CD14-positive monocyte (primary cell): ENCODE data around the gene RPL27. TPM values are rescaled to one million over a fixed set of nuclear protein-coding genes. Genes with fewer than 3 reads are reported as not detected.
A peak's percentile ranks its signal among the peaks of the same experiment; 100 is the strongest.
"Not testable (repeated sequence)": the region's sequence is repeated elsewhere in the genome, so short reads cannot be mapped to it uniquely, and the experiment has no call there.

Experiments
- DNase-seq, 3 donors: peaks; one replicate each; pipeline ENCODE4 v3.0.0-alpha.2; 2011 to 2022
- H2AFZ ChIP-seq: 2 replicates; pipeline ENCODE4 v1.6.0; 2012; ENCODE audit warnings: mild to moderate bottlenecking, low read depth, low read length, inconsistent platforms; ENCODE audit not compliant: insufficient read depth, poor library complexity, severe bottlenecking
- H3K27ac ChIP-seq, 2 donors: 1 replicate in 1 of 2; 2 replicates in 1 of 2; pipeline ENCODE4 v1.5.1; 2012 to 2013; ENCODE audit warnings: low read length in 2 of 2, control low read depth in 1 of 2, inconsistent platforms in 1 of 2, low read depth in 1 of 2, mild to moderate bottlenecking in 1 of 2
- H3K27me3 ChIP-seq, 2 donors: one replicate each; pipeline versions ENCODE4 v1.6.0 to v1.6.1; 2011 to 2013; ENCODE audit warnings: low read length in 2 of 2; ENCODE audit not compliant: control insufficient read depth in 2 of 2, insufficient read depth in 2 of 2
- H3K36me3 ChIP-seq, 2 donors: replicated peaks in 1 of 2; 1 replicate in 1 of 2; 2 replicates in 1 of 2; pipeline versions ENCODE4 v1.5.1 to v1.6.1; 2012 to 2013; ENCODE audit warnings: low read length in 2 of 2, control low read depth in 1 of 2, inconsistent platforms in 1 of 2, mild to moderate bottlenecking in 1 of 2; ENCODE audit not compliant: insufficient read depth in 2 of 2, control insufficient read depth in 1 of 2
- H3K4me1 ChIP-seq, 2 donors: 1 replicate in 1 of 2; 2 replicates in 1 of 2; pipeline versions ENCODE4 v1.5.1 to v1.6.1; 2012 to 2013; ENCODE audit warnings: low read length in 2 of 2, control low read depth in 1 of 2, inconsistent platforms in 1 of 2, mild to moderate bottlenecking in 1 of 2, moderate library complexity in 1 of 2; ENCODE audit not compliant: insufficient read depth in 2 of 2, control insufficient read depth in 1 of 2
- H3K4me2 ChIP-seq: replicated peaks from 2 replicates; pipeline ENCODE3; 2012; ENCODE audit warnings: low read length, moderate library complexity, mild to moderate bottlenecking; ENCODE audit not compliant: poor library complexity, severe bottlenecking; ENCODE audit errors: extremely low read depth
- H3K4me3 ChIP-seq, 3 experiments: fragments of 200-600 bp in 1 of 3; sonication (generic) in 1 of 3; replicated peaks in 1 of 3; 1 replicate in 2 of 3; 2 replicates in 1 of 3; pipeline ENCODE4 v1.5.1; 2011 to 2013; ENCODE audit warnings: low read length in 3 of 3, mild to moderate bottlenecking in 3 of 3, control low read depth in 2 of 3, low read depth in 2 of 3, inconsistent platforms in 1 of 3, moderate library complexity in 1 of 3
- H3K79me2 ChIP-seq: 2 replicates; pipeline ENCODE4 v1.6.0; 2012; ENCODE audit warnings: mild to moderate bottlenecking, control low read depth, inconsistent platforms, low read length, moderate library complexity; ENCODE audit not compliant: insufficient read depth
- H3K9ac ChIP-seq: 2 replicates; pipeline ENCODE4 v1.6.0; 2017; ENCODE audit warnings: low read length, mild to moderate bottlenecking; ENCODE audit not compliant: insufficient read depth, poor library complexity, severe bottlenecking
- H3K9me3 ChIP-seq, 2 donors: replicated peaks in 1 of 2; 1 replicate in 1 of 2; 2 replicates in 1 of 2; pipeline versions ENCODE4 v1.5.1 to v1.6.1; 2012 to 2013; ENCODE audit warnings: low read length in 2 of 2, control low read depth in 1 of 2; ENCODE audit not compliant: control insufficient read depth in 1 of 2, insufficient read depth in 1 of 2
- H4K20me1 ChIP-seq: 2 replicates; pipeline ENCODE4 v1.6.0; 2012; ENCODE audit warnings: mild to moderate bottlenecking, low read length, control low read depth, moderate library complexity; ENCODE audit not compliant: insufficient read depth
- H3K27ac Mint-ChIP-seq, 7 donors: one replicate each; pipeline ENCODE4 v1.8.0; 2020; ENCODE audit warnings: mild to moderate bottlenecking in 7 of 7, mixed read lengths in 7 of 7, moderate library complexity in 6 of 7, inconsistent platforms in 2 of 7
- H3K27me3 Mint-ChIP-seq, 3 donors: one replicate each; pipeline ENCODE4 v1.8.0; 2021 to 2022; ENCODE audit warnings: low read depth in 3 of 3, mild to moderate bottlenecking in 3 of 3, mixed read lengths in 3 of 3, moderate library complexity in 3 of 3, inconsistent platforms in 1 of 3
- H3K36me3 Mint-ChIP-seq, 2 donors: one replicate each; pipeline ENCODE4 v1.8.0; 2020; ENCODE audit warnings: mixed read lengths in 2 of 2, inconsistent platforms in 1 of 2, mild to moderate bottlenecking in 1 of 2
- H3K4me1 Mint-ChIP-seq: one replicate; pipeline ENCODE4 v1.8.0; 2020; ENCODE audit warnings: mild to moderate bottlenecking, mixed read lengths
- H3K4me3 Mint-ChIP-seq, 2 donors: one replicate each; pipeline ENCODE4 v1.8.0; 2020; ENCODE audit warnings: mild to moderate bottlenecking in 2 of 2, mixed read lengths in 2 of 2, moderate library complexity in 1 of 2
- H3K9me3 Mint-ChIP-seq, 7 donors: one replicate each; pipeline ENCODE4 v1.8.0; 2020 to 2022; ENCODE audit warnings: mixed read lengths in 7 of 7, mild to moderate bottlenecking in 6 of 7, moderate library complexity in 6 of 7, inconsistent platforms in 2 of 7
- WGBS: methylation state at CpG from one replicate; pipeline ENCODE4 v1.1.5; 2013; ENCODE audit warnings: missing lambda C conversion rate; ENCODE audit not compliant: insufficient coverage; 5-methylcytosine and 5-hydroxymethylcytosine counted together
- intact Hi-C, 2 donors: fragments of 100-400 bp; cut with micrococcal nuclease; formaldehyde crosslinking; loops; one replicate each; pipeline versions ENCODE4 v1.15.0 to v1.15.1; 2023
- polyA plus RNA-seq, 3 donors: library from polyadenylated mRNA; depleted of rRNA in 1 of 3; unstranded in 2 of 3; stranded (reverse) in 1 of 3; fragments of 300-500 nt in 2 of 3; fragments of >200 nt in 1 of 3; fragmentation: Illumina TruSeq in 2 of 3; gene quantifications; 1 replicate in 2 of 3; 2 replicates in 1 of 3; pipeline ENCODE4 v1.2.3, GENCODE V29; 2012 to 2021
- TF ChIP-seq, protein P1 (sequence below): fragments of 200-600 bp; IDR thresholded peaks from one replicate; pipeline ENCODE4 v1.8.0; 2022; ENCODE audit warnings: antibody characterized with exemption, mild to moderate bottlenecking

The RPL27 gene
- polyA plus RNA-seq, 3 donors, result 1,073 to 2,156 (median 1,232) TPM

DNA sequence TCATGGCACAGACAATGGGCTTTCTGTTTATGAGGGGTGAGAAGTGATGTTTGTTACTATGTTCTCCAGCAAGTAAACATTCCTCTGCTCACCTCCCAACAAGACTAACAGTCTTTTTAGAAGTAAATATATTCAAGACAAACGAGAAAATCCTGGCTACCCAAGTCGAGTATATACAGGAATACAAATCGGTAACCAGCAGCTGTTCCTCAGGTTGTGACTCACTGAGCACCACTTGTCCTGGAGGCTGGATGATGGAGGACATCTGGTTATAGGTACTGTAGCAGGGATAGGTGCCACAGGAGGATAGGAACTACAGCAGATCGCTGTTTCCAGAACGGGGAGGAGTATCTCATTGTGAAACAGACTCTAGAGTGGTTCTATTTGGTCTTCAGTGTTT is 5.3 kb upstream of the RPL27 start:
- intact Hi-C loops, result loop anchor here in 1 of 2 donors (10.0 kb wide), 1 partner anchor 148 kb away; the partner anchor contains the start of gene AOC2

DNA sequence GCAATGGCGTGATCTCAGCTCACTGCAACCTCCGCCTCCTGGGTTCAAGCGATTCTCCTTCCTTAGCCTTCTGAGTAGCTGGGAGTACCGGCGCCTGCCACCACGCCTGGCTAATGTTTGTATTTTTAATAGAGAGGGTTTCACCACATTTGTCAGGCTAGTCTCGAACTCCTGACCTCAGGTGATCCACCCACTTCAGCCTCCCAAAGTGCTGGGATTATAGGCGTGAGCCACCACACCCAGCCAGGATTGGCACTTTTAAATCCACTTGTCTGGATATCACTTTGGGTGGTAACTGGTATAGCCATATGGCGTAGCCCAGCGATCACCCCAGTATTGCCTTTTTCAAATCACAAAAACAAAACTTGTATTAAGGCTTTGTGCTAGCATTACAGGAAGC is 4.3 kb upstream of the RPL27 start:
- not testable (repeated sequence) for H3K27me3 ChIP-seq, H3K27ac ChIP-seq, H3K4me3 ChIP-seq, H3K9me3 ChIP-seq, H3K4me3 Mint-ChIP-seq, H3K27me3 Mint-ChIP-seq, H3K79me2 ChIP-seq, H2AFZ ChIP-seq, DNase-seq, H3K4me2 ChIP-seq, H3K9me3 Mint-ChIP-seq, H3K9ac ChIP-seq
- peaks cover 54 to 66% of the 10 kb centered on the region in 2 donors for H3K36me3 Mint-ChIP-seq
- intact Hi-C loops, result loop anchor here in 1 of 2 donors (10.0 kb wide), 1 partner anchor 149 kb away; the partner anchor contains the start of gene AOC2
- peak overlapping the region in 1 of 7 donors; percentile 21 for H3K27ac Mint-ChIP-seq
- Histone ChIP-seq H3K4me1 (peaks cover 10 to 13% of the 10 kb centered on the region in 2 donors), H3K36me3 (peaks cover 43 to 59% of the 10 kb centered on the region in 2 donors), H4K20me1 (peaks cover 10% of the 10 kb centered on the region)
- H3K4me1 Mint-ChIP-seq, result peaks cover 14% of the 10 kb centered on the region
- WGBS, result no CpG with 5 or more reads among the region's 10 CpGs

More for the DNA sequence above, 5.3 kb upstream of the RPL27 start:
- Mint-ChIP-seq H3K4me1 (peaks cover 10% of the 10 kb centered on the region), H3K27ac (no peak overlapping the region), H3K27me3 (peaks cover 0 to 2% (median 0%) of the 10 kb centered on the region in 3 donors), H3K9me3 (no peaks in the 10 kb centered on the region), H3K36me3 (peaks cover 65 to 76% of the 10 kb centered on the region in 2 donors), H3K4me3 (no peak overlapping the region)
- H3K9ac ChIP-seq, result no peak overlapping the region
- 97% methylated on average over 4 of the region's 5 CpGs for WGBS
- H3K36me3 ChIP-seq, result peaks cover 52 to 69% of the 10 kb centered on the region in 2 donors
- H3K4me1 ChIP-seq, result peaks cover 7% of the 10 kb centered on the region in 2 donors
- no peak overlapping the region for H3K27ac ChIP-seq
- TF ChIP-seq, protein P1, sequence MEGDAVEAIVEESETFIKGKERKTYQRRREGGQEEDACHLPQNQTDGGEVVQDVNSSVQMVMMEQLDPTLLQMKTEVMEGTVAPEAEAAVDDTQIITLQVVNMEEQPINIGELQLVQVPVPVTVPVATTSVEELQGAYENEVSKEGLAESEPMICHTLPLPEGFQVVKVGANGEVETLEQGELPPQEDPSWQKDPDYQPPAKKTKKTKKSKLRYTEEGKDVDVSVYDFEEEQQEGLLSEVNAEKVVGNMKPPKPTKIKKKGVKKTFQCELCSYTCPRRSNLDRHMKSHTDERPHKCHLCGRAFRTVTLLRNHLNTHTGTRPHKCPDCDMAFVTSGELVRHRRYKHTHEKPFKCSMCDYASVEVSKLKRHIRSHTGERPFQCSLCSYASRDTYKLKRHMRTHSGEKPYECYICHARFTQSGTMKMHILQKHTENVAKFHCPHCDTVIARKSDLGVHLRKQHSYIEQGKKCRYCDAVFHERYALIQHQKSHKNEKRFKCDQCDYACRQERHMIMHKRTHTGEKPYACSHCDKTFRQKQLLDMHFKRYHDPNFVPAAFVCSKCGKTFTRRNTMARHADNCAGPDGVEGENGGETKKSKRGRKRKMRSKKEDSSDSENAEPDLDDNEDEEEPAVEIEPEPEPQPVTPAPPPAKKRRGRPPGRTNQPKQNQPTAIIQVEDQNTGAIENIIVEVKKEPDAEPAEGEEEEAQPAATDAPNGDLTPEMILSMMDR, result no peak
- no peaks in the 10 kb centered on the region for H3K27me3 ChIP-seq
- H4K20me1 ChIP-seq, result peaks cover 7% of the 10 kb centered on the region
- H2AFZ ChIP-seq, result no peak overlapping the region
- H3K79me2 ChIP-seq, result no peaks in the 10 kb centered on the region
- no peak overlapping the region for H3K4me2 ChIP-seq
- H3K9me3 ChIP-seq, result no peaks in the 10 kb centered on the region
- no peak overlapping the region for H3K4me3 ChIP-seq
- no peak for DNase-seq
